ENCODE data around the gene FOXA2. TPM values are rescaled to one million over a fixed set of nuclear protein-coding genes. Genes with fewer than 3 reads are reported as not detected.

Gene FOXA2
- total RNA-seq (0.24 TPM in 1 of 2 replicates, not detected in the other), polyA plus RNA-seq (not detected in 2 replicates)

GRCh38 chr20:22584522-22584921 is at the start of gene FOXA2:
Gene FOXA2, minus strand, starts transcription at chr20:22584572. Its CDS starts 294 bp downstream, at chr20:22584278.
- TF ChIP-seq, protein P1, sequence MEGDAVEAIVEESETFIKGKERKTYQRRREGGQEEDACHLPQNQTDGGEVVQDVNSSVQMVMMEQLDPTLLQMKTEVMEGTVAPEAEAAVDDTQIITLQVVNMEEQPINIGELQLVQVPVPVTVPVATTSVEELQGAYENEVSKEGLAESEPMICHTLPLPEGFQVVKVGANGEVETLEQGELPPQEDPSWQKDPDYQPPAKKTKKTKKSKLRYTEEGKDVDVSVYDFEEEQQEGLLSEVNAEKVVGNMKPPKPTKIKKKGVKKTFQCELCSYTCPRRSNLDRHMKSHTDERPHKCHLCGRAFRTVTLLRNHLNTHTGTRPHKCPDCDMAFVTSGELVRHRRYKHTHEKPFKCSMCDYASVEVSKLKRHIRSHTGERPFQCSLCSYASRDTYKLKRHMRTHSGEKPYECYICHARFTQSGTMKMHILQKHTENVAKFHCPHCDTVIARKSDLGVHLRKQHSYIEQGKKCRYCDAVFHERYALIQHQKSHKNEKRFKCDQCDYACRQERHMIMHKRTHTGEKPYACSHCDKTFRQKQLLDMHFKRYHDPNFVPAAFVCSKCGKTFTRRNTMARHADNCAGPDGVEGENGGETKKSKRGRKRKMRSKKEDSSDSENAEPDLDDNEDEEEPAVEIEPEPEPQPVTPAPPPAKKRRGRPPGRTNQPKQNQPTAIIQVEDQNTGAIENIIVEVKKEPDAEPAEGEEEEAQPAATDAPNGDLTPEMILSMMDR (IDR thresholded peaks at IDR 0.05; ENCODE audit: low read depth, low read length): no peak
- H3K36me3 ChIP-seq: no peaks in the 10 kb centered on the region
- no peak within 1 kb of the TSS for H3K27ac ChIP-seq
- H3K4me1 ChIP-seq (ENCODE audit: low read depth): no peaks in the 10 kb centered on the region
- peak within 1 kb of the TSS; percentile 3 for H3K4me3 ChIP-seq
- no peaks in the 10 kb centered on the region for H3K9me3 ChIP-seq (ENCODE audit: low read depth)
- peaks cover 100% of the 10 kb centered on the region for H3K27me3 ChIP-seq
- no peak for DNase-seq (ENCODE audit: low read depth in 1 of 2, low spot score in 1 of 2)

GRCh38 chr20:22630701-22631100 is 46.3 kb upstream of the FOXA2 start:
- TF ChIP-seq, protein P1 (IDR thresholded peaks at IDR 0.05; ENCODE audit: low read depth, low read length): no peak
- Histone ChIP-seq H3K9me3 (ENCODE audit: low read depth) (no peaks in the 10 kb centered on the region), H3K27me3 (no peaks in the 10 kb centered on the region), H3K4me3 (no peak overlapping the region), H3K36me3 (no peaks in the 10 kb centered on the region), H3K27ac (no peak overlapping the region), H3K4me1 (ENCODE audit: low read depth) (no peaks in the 10 kb centered on the region)
- no peak for DNase-seq (ENCODE audit: low read depth in 1 of 2, low spot score in 1 of 2)

DNA sequence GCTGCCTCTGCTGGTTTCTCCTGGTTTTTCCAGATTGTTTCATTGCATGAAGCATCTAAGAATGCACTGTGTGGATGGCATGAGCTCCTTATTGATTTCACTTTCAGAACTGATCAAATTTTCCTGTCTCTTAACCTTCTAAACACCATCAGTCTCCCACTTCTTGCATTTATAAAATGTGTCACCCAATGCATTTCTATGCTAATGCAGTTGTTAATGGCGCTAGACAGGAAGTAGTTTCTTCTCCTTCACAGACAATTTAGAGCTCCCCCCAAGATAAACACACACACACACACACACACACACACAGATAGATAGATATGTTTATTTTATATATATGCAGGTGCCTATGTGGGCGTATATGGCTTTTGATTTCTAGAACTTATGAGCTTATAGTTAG is 45.6 kb upstream of the FOXA2 start:
- Histone ChIP-seq H3K9me3 (ENCODE audit: low read depth) (no peaks in the 10 kb centered on the region), H3K36me3 (no peaks in the 10 kb centered on the region), H3K4me3 (no peak overlapping the region), H3K27ac (no peak overlapping the region), H3K27me3 (no peaks in the 10 kb centered on the region), H3K4me1 (ENCODE audit: low read depth) (no peaks in the 10 kb centered on the region)
- TF ChIP-seq, protein P1 (IDR thresholded peaks at IDR 0.05; ENCODE audit: low read depth, low read length): no peak
- no peak for DNase-seq (ENCODE audit: low read depth in 1 of 2, low spot score in 1 of 2)

DNA sequence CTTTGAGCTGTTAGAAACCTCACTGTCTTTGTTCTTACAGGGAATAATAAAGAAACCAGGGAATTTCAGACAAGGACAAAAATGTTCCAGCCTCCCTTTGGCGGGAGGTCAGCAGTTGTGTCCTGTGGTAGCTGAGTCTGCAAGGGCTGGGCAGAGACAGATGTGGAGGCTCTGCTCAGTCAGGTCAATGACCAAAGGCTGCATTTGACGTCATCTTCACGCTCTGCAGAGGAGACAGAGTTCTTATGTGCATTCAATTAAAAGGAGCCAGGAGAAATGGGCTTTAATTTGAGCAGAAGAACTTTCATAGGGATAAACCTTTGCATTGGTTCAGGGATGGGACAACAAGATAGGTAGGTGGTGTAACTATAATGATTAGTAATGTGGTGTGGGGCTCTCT is 45.1 kb upstream of the FOXA2 start:
- Histone ChIP-seq H3K36me3 (no peaks in the 10 kb centered on the region), H3K4me3 (no peak overlapping the region)

DNA sequence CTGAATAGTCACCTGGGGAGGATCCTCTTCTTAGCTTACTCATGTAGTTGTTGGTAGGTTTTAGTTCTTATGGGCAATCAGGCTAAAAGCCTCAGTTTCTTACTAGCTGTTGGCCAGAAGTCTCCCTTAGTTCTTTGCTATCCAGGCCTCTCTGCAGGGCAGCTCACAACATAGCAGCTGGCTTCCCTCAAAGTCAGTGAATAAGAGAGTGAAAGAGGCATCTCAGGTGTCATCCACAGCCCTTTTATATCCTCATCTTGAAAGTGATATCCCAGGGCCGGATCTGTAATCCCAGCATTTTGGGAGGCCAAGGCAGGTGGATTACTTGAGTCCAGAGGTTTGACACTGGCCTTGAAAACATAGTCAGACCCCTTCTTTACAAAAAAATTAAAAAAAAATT is 42.1 kb upstream of the FOXA2 start:
- TF ChIP-seq, protein P1 (IDR thresholded peaks at IDR 0.05; ENCODE audit: low read depth, low read length): no peak
- H3K27me3 ChIP-seq: no peaks in the 10 kb centered on the region
- H3K4me3 ChIP-seq: no peak overlapping the region
- no peaks in the 10 kb centered on the region for H3K36me3 ChIP-seq
- no peaks in the 10 kb centered on the region for H3K4me1 ChIP-seq (ENCODE audit: low read depth)
- H3K9me3 ChIP-seq (ENCODE audit: low read depth): no peaks in the 10 kb centered on the region
- no peak overlapping the region for H3K27ac ChIP-seq
- DNase-seq (ENCODE audit: low read depth in 1 of 2, low spot score in 1 of 2): no peak

More for the DNA sequence above, 45.1 kb upstream of the FOXA2 start:
- no peak overlapping the region for H3K27ac ChIP-seq
- TF ChIP-seq, protein P1 (IDR thresholded peaks at IDR 0.05; ENCODE audit: low read depth, low read length): no peak
- DNase-seq (ENCODE audit: low read depth in 1 of 2, low spot score in 1 of 2): no peak
- no peaks in the 10 kb centered on the region for H3K4me1 ChIP-seq (ENCODE audit: low read depth)
- no peaks in the 10 kb centered on the region for H3K9me3 ChIP-seq (ENCODE audit: low read depth)
- no peaks in the 10 kb centered on the region for H3K27me3 ChIP-seq

GRCh38 chr20:22623211-22623610 is 38.8 kb upstream of the FOXA2 start:
- TF ChIP-seq, protein P1 (IDR thresholded peaks at IDR 0.05; ENCODE audit: low read depth, low read length): no peak
- H3K4me1 ChIP-seq (ENCODE audit: low read depth): no peaks in the 10 kb centered on the region
- no peak overlapping the region for H3K27ac ChIP-seq
- no peaks in the 10 kb centered on the region for H3K9me3 ChIP-seq (ENCODE audit: low read depth)
- peak in 1 of 2 donors; percentile 7 for DNase-seq (ENCODE audit: low read depth in 1 of 2, low spot score in 1 of 2)
- H3K27me3 ChIP-seq: no peaks in the 10 kb centered on the region
- H3K36me3 ChIP-seq: no peaks in the 10 kb centered on the region
- no peak overlapping the region for H3K4me3 ChIP-seq

Measured in cardiac muscle cell (in vitro differentiated cells and primary cell).